Coronary artery (tissue), 2 donors: Measurements from ENCODE around the gene MCTP1.
"Not testable (repeated sequence)": the region's sequence is repeated elsewhere in the genome, so short reads cannot be mapped to it uniquely, and the experiment has no call there.

Experiments used
- DNase-seq: peaks from one replicate; pipeline ENCODE4 v3.0.0-alpha.2; 2017; ENCODE audit warnings: low spot score
- H3K27ac ChIP-seq, 2 donors: fragments of 200-600 bp; sonication (generic); one replicate each; pipeline ENCODE4 v1.5.1; 2016 to 2019
- H3K4me3 ChIP-seq: fragments of 200-600 bp; sonication (generic); 2 replicates; pipeline ENCODE4 v1.5.1; 2016; ENCODE audit warnings: mild to moderate bottlenecking, moderate library complexity
- CTCF ChIP-seq: fragments of 200-600 bp; sonication (generic); IDR thresholded peaks from one replicate; pipeline ENCODE4 v1.5.1; 2019; ENCODE audit warnings: antibody characterized with exemption

MCTP1 gene

GRCh38 chr5:94832685-94833084 is 452.2 kb downstream of the MCTP1 start:
- no peak for TF ChIP-seq CTCF
- Histone ChIP-seq H3K27ac (no peak overlapping the region), H3K4me3 (no peak overlapping the region)
- DNase-seq = no peak

GRCh38 chr5:94830520-94830919 is 454.4 kb downstream of the MCTP1 start:
- DNase-seq = no peak
- TF ChIP-seq CTCF = no peak

GRCh38 chr5:94828222-94828621 is 456.7 kb downstream of the MCTP1 start:
- not testable (repeated sequence) for H3K27ac ChIP-seq, H3K4me3 ChIP-seq, DNase-seq

More at GRCh38 chr5:94830520-94830919, 454.4 kb downstream of the MCTP1 start:
- no peak overlapping the region for H3K27ac ChIP-seq
- H3K4me3 ChIP-seq = no peak overlapping the region

- TF ChIP-seq CTCF = no peak
- H3K27ac ChIP-seq = no peak overlapping the region
- DNase-seq = no peak
- no peak overlapping the region for H3K4me3 ChIP-seq
Measured at GRCh38 chr5:94820488-94820887, 464.4 kb downstream of the MCTP1 start.

- Histone ChIP-seq H3K4me3 (no peak overlapping the region), H3K27ac (no peak overlapping the region)
- DNase-seq = no peak
- TF ChIP-seq CTCF = no peak
Measured at GRCh38 chr5:94818904-94819303, 466.0 kb downstream of the MCTP1 start.

GRCh38 chr5:94815313-94816039 is 469.4 kb downstream of the MCTP1 start:
- no peak overlapping the region for H3K27ac ChIP-seq
- no peak for DNase-seq
- no peak overlapping the region for H3K4me3 ChIP-seq
- TF ChIP-seq CTCF = no peak

- TF ChIP-seq CTCF = no peak
- no peak for DNase-seq
- Histone ChIP-seq H3K27ac (no peak overlapping the region), H3K4me3 (no peak overlapping the region)
Measured at GRCh38 chr5:94812232-94812631, 472.7 kb downstream of the MCTP1 start.
